OCI-LY3 (cell line): ENCODE measurements around the gene LMX1B.
A peak's percentile ranks its signal among the peaks of the same experiment; 100 is the strongest.

Experiments used
- H2AFZ ChIP-seq: fragments of 200-600, 300-600 bp; shearing (Covaris generic); 2 replicates; pipeline ENCODE4 v1.6.0; 2014; ENCODE audit warnings: antibody characterized with exemption, low read depth, low read length
- H3K27ac ChIP-seq: fragments of 200-600, 300-600 bp; sonication (generic); 2 replicates; pipeline ENCODE4 v1.5.1; 2014; ENCODE audit warnings: mild to moderate bottlenecking, low read length, moderate library complexity, mixed read lengths
- H3K27me3 ChIP-seq: fragments of 200-600, 300-600 bp; sonication (generic); 2 replicates; pipeline ENCODE4 v1.6.1; 2014; ENCODE audit warnings: low read depth, low read length, mixed read lengths
- H3K36me3 ChIP-seq: fragments of 200-600, 300-600 bp; sonication (generic); replicated peaks from 2 replicates; pipeline ENCODE3; 2014; ENCODE audit warnings: low read depth, low read length, mixed read lengths
- H3K4me1 ChIP-seq: fragments of 300-600, 200-600 bp; sonication (generic); 2 replicates; pipeline ENCODE4 v1.6.1; 2014; ENCODE audit warnings: low read length, mixed read lengths
- H3K4me2 ChIP-seq: fragments of 200-600, 300-600 bp; sonication (generic); 2 replicates; pipeline ENCODE4 v1.6.1; 2014; ENCODE audit warnings: low read length, mixed read lengths
- H3K4me3 ChIP-seq: fragments of 300-600, 200-600 bp; sonication (generic); 2 replicates; pipeline ENCODE4 v1.5.1; 2014; ENCODE audit warnings: antibody characterized with exemption, mild to moderate bottlenecking, low read length, moderate library complexity
- H3K79me2 ChIP-seq: fragments of 300-600, 200-600 bp; shearing (Covaris generic); 2 replicates; pipeline ENCODE4 v1.6.1; 2014; ENCODE audit warnings: mild to moderate bottlenecking, low read length, mixed read lengths
- H3K9ac ChIP-seq: fragments of 300-600, 200-600 bp; shearing (Covaris generic); 2 replicates; pipeline ENCODE4 v1.6.0; 2014; ENCODE audit warnings: mild to moderate bottlenecking, low read length, moderate library complexity
- H3K9me3 ChIP-seq: fragments of 200-600, 300-600 bp; shearing (Covaris generic); 2 replicates; pipeline ENCODE4 v1.6.1; 2014; ENCODE audit warnings: low read length, mixed read lengths; ENCODE audit not compliant: insufficient read depth
- H4K20me1 ChIP-seq: fragments of 200-600, 300-600 bp; sonication (generic); 2 replicates; pipeline ENCODE4 v1.6.1; 2016; ENCODE audit warnings: low read length, mixed read lengths; ENCODE audit not compliant: insufficient read depth
- EZH2phosphoT487 ChIP-seq: fragments of 200-600 bp; shearing (Covaris generic); IDR thresholded peaks from 2 replicates; pipeline ENCODE4 v1.6.1; 2018; ENCODE audit warnings: antibody characterized with exemption, mixed run types, low read depth
- TF ChIP-seq, protein P1 (sequence below): fragments of 200-600, 300-600 bp; sonication (generic); IDR thresholded peaks from 2 replicates; pipeline ENCODE4 v1.5.1; 2014; ENCODE audit warnings: antibody characterized with exemption, low read length, low read depth

The LMX1B gene

GRCh38 chr9:126664900-126665643 is 51.3 kb downstream of the LMX1B start:
- H3K27ac ChIP-seq = no peak overlapping the region
- H4K20me1 ChIP-seq = no peaks in the 10 kb centered on the region
- no peaks in the 10 kb centered on the region for H3K27me3 ChIP-seq
- no peaks in the 10 kb centered on the region for H3K79me2 ChIP-seq
- H3K4me1 ChIP-seq = peaks cover 28% of the 10 kb centered on the region
- H2AFZ ChIP-seq = no peak overlapping the region
- H3K9me3 ChIP-seq = no peaks in the 10 kb centered on the region
- H3K4me3 ChIP-seq = no peak overlapping the region
- H3K4me2 ChIP-seq = no peak overlapping the region
- no peaks in the 10 kb centered on the region for H3K36me3 ChIP-seq
- H3K9ac ChIP-seq = no peak overlapping the region
- no peak for TF ChIP-seq EZH2phosphoT487

GRCh38 chr9:126665644-126666035 is 51.9 kb downstream of the LMX1B start:
- H3K4me1 ChIP-seq = peaks cover 28% of the 10 kb centered on the region
- no peak overlapping the region for H3K27ac ChIP-seq

DNA sequence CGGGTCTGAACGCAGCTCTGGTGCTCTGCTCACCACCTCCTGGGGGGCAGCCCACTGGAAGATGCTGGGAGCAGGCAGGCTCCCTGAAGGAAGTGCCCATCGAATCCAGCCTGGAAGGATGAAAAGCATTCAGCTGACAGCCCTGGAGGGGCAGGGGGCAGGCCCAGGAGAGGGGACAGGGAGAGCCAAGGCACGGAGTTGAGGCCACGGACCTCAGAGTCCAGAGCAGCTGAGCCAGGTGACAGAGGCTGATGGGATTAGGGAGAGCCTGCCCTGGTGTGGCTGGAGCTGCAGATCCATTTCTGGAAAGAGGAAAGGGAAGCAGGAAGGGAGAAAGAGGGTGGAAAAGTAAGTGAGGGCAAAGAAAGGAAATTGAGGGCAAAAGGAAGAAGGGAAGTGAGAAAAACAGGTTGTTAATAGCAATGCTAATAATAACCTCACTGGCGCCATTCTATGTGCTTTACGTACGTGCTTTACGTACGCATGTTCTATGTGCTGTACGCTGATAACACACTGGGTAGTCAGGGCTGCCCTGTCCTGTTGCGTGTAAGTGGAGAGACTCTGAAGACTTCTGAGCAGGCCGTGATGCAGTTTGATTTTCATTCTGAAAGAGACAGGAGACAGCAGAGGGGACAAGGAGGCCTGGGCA is 52.6 kb downstream of the LMX1B start:
- H3K4me2 ChIP-seq = peak overlapping the region; percentile 81
- H3K27me3 ChIP-seq = no peaks in the 10 kb centered on the region
- no peaks in the 10 kb centered on the region for H3K36me3 ChIP-seq
- TF ChIP-seq, protein P1, sequence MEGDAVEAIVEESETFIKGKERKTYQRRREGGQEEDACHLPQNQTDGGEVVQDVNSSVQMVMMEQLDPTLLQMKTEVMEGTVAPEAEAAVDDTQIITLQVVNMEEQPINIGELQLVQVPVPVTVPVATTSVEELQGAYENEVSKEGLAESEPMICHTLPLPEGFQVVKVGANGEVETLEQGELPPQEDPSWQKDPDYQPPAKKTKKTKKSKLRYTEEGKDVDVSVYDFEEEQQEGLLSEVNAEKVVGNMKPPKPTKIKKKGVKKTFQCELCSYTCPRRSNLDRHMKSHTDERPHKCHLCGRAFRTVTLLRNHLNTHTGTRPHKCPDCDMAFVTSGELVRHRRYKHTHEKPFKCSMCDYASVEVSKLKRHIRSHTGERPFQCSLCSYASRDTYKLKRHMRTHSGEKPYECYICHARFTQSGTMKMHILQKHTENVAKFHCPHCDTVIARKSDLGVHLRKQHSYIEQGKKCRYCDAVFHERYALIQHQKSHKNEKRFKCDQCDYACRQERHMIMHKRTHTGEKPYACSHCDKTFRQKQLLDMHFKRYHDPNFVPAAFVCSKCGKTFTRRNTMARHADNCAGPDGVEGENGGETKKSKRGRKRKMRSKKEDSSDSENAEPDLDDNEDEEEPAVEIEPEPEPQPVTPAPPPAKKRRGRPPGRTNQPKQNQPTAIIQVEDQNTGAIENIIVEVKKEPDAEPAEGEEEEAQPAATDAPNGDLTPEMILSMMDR = no peak
- TF ChIP-seq EZH2phosphoT487 = no peak
- H3K9me3 ChIP-seq = no peaks in the 10 kb centered on the region
- peaks cover 28% of the 10 kb centered on the region for H3K4me1 ChIP-seq
- peak overlapping the region; percentile 73 for H2AFZ ChIP-seq
- no peaks in the 10 kb centered on the region for H3K79me2 ChIP-seq
- H4K20me1 ChIP-seq = no peaks in the 10 kb centered on the region
- H3K4me3 ChIP-seq = peak overlapping the region; percentile 58
- H3K27ac ChIP-seq = 0 out of 2 replicates have a peak overlapping the region, but pooled peaks have one; percentile 12
- 0 out of 2 replicates have a peak overlapping the region, but pooled peaks have one; percentile 16 for H3K9ac ChIP-seq

More at GRCh38 chr9:126665644-126666035, 51.9 kb downstream of the LMX1B start:
- Histone ChIP-seq H3K4me2 (no peak overlapping the region), H3K36me3 (no peaks in the 10 kb centered on the region), H3K27me3 (no peaks in the 10 kb centered on the region), H3K9me3 (no peaks in the 10 kb centered on the region), H2AFZ (no peak overlapping the region), H3K4me3 (no peak overlapping the region), H3K79me2 (no peaks in the 10 kb centered on the region), H3K9ac (no peak overlapping the region), H4K20me1 (no peaks in the 10 kb centered on the region)
- TF ChIP-seq EZH2phosphoT487 = no peak
- TF ChIP-seq, protein P1 = no peak

DNA sequence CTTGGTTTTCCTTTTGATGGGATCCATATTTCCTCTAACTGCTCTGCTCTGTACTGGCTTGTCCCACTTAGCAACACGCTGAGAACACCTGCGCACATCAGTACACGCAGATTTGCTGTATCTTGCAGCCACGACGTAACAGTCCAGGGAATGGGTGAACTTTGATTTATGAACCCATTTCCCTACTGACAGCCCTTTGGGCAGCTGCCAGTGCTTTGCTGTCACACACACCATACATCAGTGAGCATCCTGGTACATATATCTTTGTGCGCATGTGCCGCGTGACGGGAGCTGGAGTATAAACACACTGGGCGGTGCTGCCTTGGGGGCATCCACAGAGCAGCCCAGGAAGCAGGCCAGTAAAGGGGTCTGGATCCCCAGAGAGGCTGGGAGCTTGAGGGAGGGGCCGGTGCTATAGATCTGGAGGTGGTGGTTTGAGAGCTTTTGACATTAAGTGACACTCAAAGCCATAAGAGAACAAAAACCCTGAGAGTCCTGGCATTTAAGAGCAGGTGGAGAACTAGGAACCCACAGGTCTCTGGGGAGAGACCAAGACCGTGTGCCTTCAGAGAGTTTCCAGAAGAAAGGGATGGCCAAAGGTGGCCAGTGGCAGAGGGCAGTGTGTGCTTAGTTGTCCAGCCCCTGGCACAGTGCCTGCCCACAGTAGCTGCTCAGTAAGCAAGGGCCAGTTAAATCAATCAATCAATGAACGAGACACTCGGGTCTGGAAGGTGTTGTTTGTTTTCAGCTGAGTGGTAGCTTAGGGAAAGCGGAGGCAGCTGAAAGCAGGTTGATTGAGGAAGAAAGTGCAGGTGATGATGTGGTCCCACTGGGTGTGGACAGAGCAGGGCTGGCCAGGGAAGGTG is 53.7 kb downstream of the LMX1B start:
- no peaks in the 10 kb centered on the region for H3K36me3 ChIP-seq
- H2AFZ ChIP-seq = no peak overlapping the region
- H3K9ac ChIP-seq = no peak overlapping the region
- no peak overlapping the region for H3K27ac ChIP-seq
- TF ChIP-seq EZH2phosphoT487 = no peak
- TF ChIP-seq, protein P1 = no peak
- no peaks in the 10 kb centered on the region for H3K79me2 ChIP-seq
- H3K4me2 ChIP-seq = peak overlapping the region; percentile 81
- no peaks in the 10 kb centered on the region for H3K27me3 ChIP-seq
- no peak overlapping the region for H3K4me3 ChIP-seq
- peaks cover 28% of the 10 kb centered on the region for H3K4me1 ChIP-seq
- no peaks in the 10 kb centered on the region for H3K9me3 ChIP-seq
- no peaks in the 10 kb centered on the region for H4K20me1 ChIP-seq
